H9 (cell line): ENCODE results near the gene TUBB4B. TPM values are rescaled to one million over a fixed set of nuclear protein-coding genes. Genes with fewer than 3 reads are reported as not detected.
A peak's percentile ranks its signal among the peaks of the same experiment; 100 is the strongest.

Experiments used
- DNase-seq: peaks from one replicate; pipeline ENCODE4 v3.0.0-alpha.2; 2017
- H2AFZ ChIP-seq: one replicate; pipeline ENCODE4 v1.6.1; 2013; ENCODE audit warnings: mild to moderate bottlenecking, low read length, control low read depth, moderate library complexity
- H2AK5ac ChIP-seq: 2 replicates; pipeline ENCODE4 v1.6.1; 2013; ENCODE audit warnings: low read length, control low read depth, mixed read lengths; ENCODE audit not compliant: insufficient read length
- H2BK120ac ChIP-seq: one replicate; pipeline ENCODE4 v1.6.1; 2013; ENCODE audit warnings: low read depth, mild to moderate bottlenecking, low read length, control low read depth, inconsistent platforms; ENCODE audit not compliant: poor library complexity, severe bottlenecking
- H2BK12ac ChIP-seq: 2 replicates; pipeline ENCODE4 v1.6.1; 2013; ENCODE audit warnings: low read length, control low read depth, mixed read lengths, low read depth; ENCODE audit not compliant: insufficient read length
- H2BK15ac ChIP-seq: 2 replicates; pipeline ENCODE4 v1.6.1; 2013; ENCODE audit warnings: low read depth, low read length, control low read depth
- H2BK20ac ChIP-seq: one replicate; pipeline ENCODE4 v1.6.1; 2013; ENCODE audit warnings: low read depth, mild to moderate bottlenecking, low read length, control low read depth, inconsistent platforms; ENCODE audit not compliant: poor library complexity, severe bottlenecking
- H2BK5ac ChIP-seq: 2 replicates; pipeline ENCODE4 v1.6.1; 2013; ENCODE audit warnings: low read length, control low read depth, mixed read lengths; ENCODE audit not compliant: insufficient read length
- H3K14ac ChIP-seq: 2 replicates; pipeline ENCODE4 v1.6.1; 2013; ENCODE audit warnings: low read length, control low read depth; ENCODE audit not compliant: insufficient read depth
- H3K18ac ChIP-seq: 2 replicates; pipeline ENCODE4 v1.6.1; 2013; ENCODE audit warnings: low read depth, mild to moderate bottlenecking, mixed read lengths, low read length, control low read depth; ENCODE audit not compliant: insufficient read length
- H3K23ac ChIP-seq: 2 replicates; pipeline ENCODE4 v1.6.1; 2013; ENCODE audit warnings: low read length, control low read depth, mixed read lengths, low read depth; ENCODE audit not compliant: insufficient read length
- H3K23me2 ChIP-seq: 2 replicates; pipeline ENCODE4 v1.6.1; 2013; ENCODE audit warnings: low read depth, mild to moderate bottlenecking, mixed read lengths, low read length, control low read depth; ENCODE audit not compliant: insufficient read length, poor library complexity, severe bottlenecking
- H3K27ac ChIP-seq: 2 replicates; pipeline ENCODE4 v1.5.1; 2013; ENCODE audit warnings: low read length, control low read depth, mixed read lengths, low read depth; ENCODE audit not compliant: insufficient read length
- H3K27me3 ChIP-seq: 2 replicates; pipeline ENCODE4 v1.6.1; 2013; ENCODE audit warnings: low read length, control low read depth, inconsistent platforms; ENCODE audit not compliant: insufficient read depth
- H3K4ac ChIP-seq: 2 replicates; pipeline ENCODE4 v1.6.1; 2013; ENCODE audit warnings: low read depth, mild to moderate bottlenecking, control low read depth, inconsistent platforms, low read length, moderate library complexity
- H3K4me1 ChIP-seq: 2 replicates; pipeline ENCODE4 v1.6.1; 2013; ENCODE audit warnings: low read length, control low read depth, inconsistent platforms; ENCODE audit not compliant: insufficient read depth
- H3K4me2 ChIP-seq: 2 replicates; pipeline ENCODE4 v1.6.1; 2013; ENCODE audit warnings: low read length, control low read depth, mixed read lengths; ENCODE audit not compliant: insufficient read length, insufficient read depth
- H3K56ac ChIP-seq: 2 replicates; pipeline ENCODE4 v1.6.1; 2013; ENCODE audit warnings: low read depth, mild to moderate bottlenecking, mixed read lengths, low read length, control low read depth; ENCODE audit not compliant: insufficient read length
- H3K79me1 ChIP-seq: 2 replicates; pipeline ENCODE4 v1.6.1; 2013; ENCODE audit warnings: low read depth, mild to moderate bottlenecking, moderate library complexity, low read length, control low read depth, inconsistent platforms; ENCODE audit not compliant: insufficient read depth, poor library complexity, severe bottlenecking
- H3K79me2 ChIP-seq: 2 replicates; pipeline ENCODE4 v1.6.1; 2013; ENCODE audit warnings: low read length, control low read depth, inconsistent platforms; ENCODE audit not compliant: insufficient read depth
- H3K9ac ChIP-seq: 2 replicates; pipeline ENCODE4 v1.6.1; 2013; ENCODE audit warnings: low read length, control low read depth, mixed read lengths; ENCODE audit not compliant: insufficient read length; ENCODE audit errors: extremely low read depth
- H3K9me3 ChIP-seq: one replicate; pipeline ENCODE4 v1.6.1; 2013; ENCODE audit warnings: low read depth, low read length, inconsistent platforms; ENCODE audit not compliant: control insufficient read depth
- H3T11ph ChIP-seq: one replicate; pipeline ENCODE4 v1.6.1; 2013; ENCODE audit warnings: mild to moderate bottlenecking, low read length, control low read depth, inconsistent platforms
- H4K20me1 ChIP-seq: one replicate; pipeline ENCODE4 v1.6.1; 2013; ENCODE audit not compliant: control insufficient read depth, insufficient read length, insufficient read depth
- H4K5ac ChIP-seq: 2 replicates; pipeline ENCODE4 v1.6.1; 2013; ENCODE audit warnings: low read depth, mild to moderate bottlenecking, mixed read lengths, low read length, control low read depth; ENCODE audit not compliant: insufficient read length
- H4K8ac ChIP-seq: replicated peaks from 2 replicates; pipeline ENCODE4 v1.6.1; 2013; ENCODE audit warnings: low read length, control low read depth, mixed read lengths, low read depth; ENCODE audit not compliant: insufficient read length
- H4K91ac ChIP-seq: 2 replicates; pipeline ENCODE4 v1.6.1; 2013; ENCODE audit warnings: low read depth, mild to moderate bottlenecking, moderate library complexity, mixed read lengths, low read length, control low read depth; ENCODE audit not compliant: insufficient read length
- H3K27ac Mint-ChIP-seq, 3 experiments: 2 replicates in 2 of 3; 3 replicates in 1 of 3; pipeline ENCODE4 v1.8.0; 2020 to 2021; ENCODE audit warnings: mixed read lengths in 3 of 3, mild to moderate bottlenecking in 1 of 3, moderate library complexity in 1 of 3
- H3K27me3 Mint-ChIP-seq: 2 replicates; pipeline ENCODE4 v1.8.0; 2021; ENCODE audit warnings: low read depth, mild to moderate bottlenecking, moderate library complexity, mixed read lengths
- H3K36me3 Mint-ChIP-seq, 3 experiments: 2 replicates in 2 of 3; 3 replicates in 1 of 3; pipeline ENCODE4 v1.8.0; 2020 to 2021; ENCODE audit warnings: low read depth in 3 of 3, mixed read lengths in 3 of 3; ENCODE audit not compliant: insufficient read depth in 1 of 3
- H3K4me1 Mint-ChIP-seq, 2 experiments: 2 replicates each; pipeline ENCODE4 v1.8.0; 2020; ENCODE audit warnings: mixed read lengths in 2 of 2
- H3K4me3 Mint-ChIP-seq, 2 experiments: 2 replicates in 1 of 2; 3 replicates in 1 of 2; pipeline ENCODE4 v1.8.0; 2020 to 2021; ENCODE audit warnings: mild to moderate bottlenecking in 2 of 2, mixed read lengths in 2 of 2, moderate library complexity in 1 of 2
- H3K9me3 Mint-ChIP-seq, 2 experiments: 2 replicates in 1 of 2; 3 replicates in 1 of 2; pipeline ENCODE4 v1.8.0; 2020; ENCODE audit warnings: mild to moderate bottlenecking in 2 of 2, mixed read lengths in 2 of 2, moderate library complexity in 1 of 2
- CTCF ChIP-seq: fragments of 200-600 bp; sonication (generic); conservative IDR thresholded peaks from 3 replicates; pipeline ENCODE4 v1.8.0; 2021; ENCODE audit warnings: antibody characterized with exemption, mild to moderate bottlenecking
- WGBS: extraction: QIAGEN DNeasy Blood & Tissue Kit; methylation state at CpG from one replicate; pipeline ENCODE4 v1.1.7; 2013; ENCODE audit warnings: missing lambda C conversion rate, low lambda C conversion rate, mixed read lengths; ENCODE audit not compliant: insufficient read length; ENCODE audit errors: extremely low coverage; 5-methylcytosine and 5-hydroxymethylcytosine counted together
- total RNA-seq: library from RNA; stranded (reverse); gene quantifications from 2 replicates; pipeline ENCODE4 v1.2.1, GENCODE V29; 2021

TUBB4B gene
- total RNA-seq, 1 experiment from 2014 or later = 378 TPM

- peaks cover 3 to 23% (median 10%) of the 10 kb centered on the region in 3 experiments; a peak in 5 of 7 replicates for H3K36me3 Mint-ChIP-seq
- Histone ChIP-seq H2BK12ac (no peak overlapping the region), H3K79me2 (no peaks in the 10 kb centered on the region), H3K56ac (no peak overlapping the region), H2AK5ac (no peak overlapping the region), H2BK120ac (no peak overlapping the region), H2BK20ac (no peak overlapping the region), H4K20me1 (no peaks in the 10 kb centered on the region), H4K91ac (no peak overlapping the region), H3K23me2 (peaks cover 4% of the 10 kb centered on the region), H3K27me3 (no peaks in the 10 kb centered on the region), H2AFZ (no peak overlapping the region), H3K9me3 (no peaks in the 10 kb centered on the region), H3K27ac (no peak overlapping the region), H3K18ac (no peak overlapping the region), H3K23ac (no peak overlapping the region), H3K9ac (no peak overlapping the region), H3T11ph (no peak overlapping the region), H3K79me1 (no peaks in the 10 kb centered on the region), H4K5ac (no peak overlapping the region), H3K4me1 (no peaks in the 10 kb centered on the region; the same call in 1 of the 2 replicates), H3K4ac (no peak overlapping the region), H3K14ac (no peak overlapping the region), H2BK5ac (no peak overlapping the region), H2BK15ac (no peak overlapping the region), H4K8ac (no peak overlapping the region), H3K4me2 (no peak overlapping the region)
- TF ChIP-seq CTCF = no peak; the same call in 2 of the 3 replicates
- H3K9me3 Mint-ChIP-seq = no peaks in the 10 kb centered on the region
- DNase-seq = peak; percentile 89
- H3K4me3 Mint-ChIP-seq = peak overlapping the region in 1 of 2 experiments; percentile 55; a peak in 1 of 5 replicates
- peaks cover 4 to 5% of the 10 kb centered on the region in 2 experiments for H3K4me1 Mint-ChIP-seq
- no CpG with 5 or more reads among the region's 36 CpGs for WGBS
- H3K27ac Mint-ChIP-seq = no peak overlapping the region
- H3K27me3 Mint-ChIP-seq = no peaks in the 10 kb centered on the region
Measured at GRCh38 chr9:137217276-137218211, 23.5 kb upstream of the TUBB4B start.
